Activated CD8-positive, alpha-beta memory T cell treated with anti-CD3 and anti-CD28 coated beads, Interleukin-2, amount 50 U/mL, for 48 hours (primary cell): Measurements from ENCODE around the gene CALD1.
"Not testable (repeated sequence)": the region's sequence is repeated elsewhere in the genome, so short reads cannot be mapped to it uniquely, and the experiment has no call there.

ENCODE experiments used
- DNase-seq: peaks from one replicate; pipeline ENCODE4 v3.0.0-alpha.2; 2020

Gene CALD1

GRCh38 chr7:134962270-134962780 lies 182.9 kb downstream of the CALD1 start:
- DNase-seq = no peak

- DNase-seq = no peak
Measured at GRCh38 chr7:134963036-134963435, 183.6 kb downstream of the CALD1 start.

- no peak for DNase-seq
Measured at GRCh38 chr7:134966691-134967090, 187.3 kb downstream of the CALD1 start.

GRCh38 chr7:134968110-134968509 lies 188.7 kb downstream of the CALD1 start:
- DNase-seq = no peak

- not testable (repeated sequence) for DNase-seq
Measured at GRCh38 chr7:134981645-134982044, 202.2 kb downstream of the CALD1 start.

- DNase-seq = no peak
Measured at GRCh38 chr7:134985894-134986362, 206.5 kb downstream of the CALD1 start.

GRCh38 chr7:134986363-134987251 lies 207.2 kb downstream of the CALD1 start, which contains the start of gene AGBL3:
AGBL3 (plus strand) TSS chr7:134986508; CDS start chr7:134987934, 1,426 bp downstream.
- peak; percentile 93 for DNase-seq

GRCh38 chr7:134988161-134988560 lies 208.7 kb downstream of the CALD1 start:
- DNase-seq = no peak

GRCh38 chr7:134991469-134992339 lies 212.3 kb downstream of the CALD1 start:
- no peak for DNase-seq

GRCh38 chr7:134992626-134993179 lies 213.3 kb downstream of the CALD1 start:
- peak; percentile 56 for DNase-seq

GRCh38 chr7:134993877-134994456 lies 214.5 kb downstream of the CALD1 start:
- no peak for DNase-seq

GRCh38 chr7:134995239-134996096 lies 216.0 kb downstream of the CALD1 start:
- DNase-seq = no peak

- DNase-seq = no peak
Measured at GRCh38 chr7:134996097-134996550, 216.7 kb downstream of the CALD1 start.

- no peak for DNase-seq
Measured at GRCh38 chr7:134997214-134997885, 217.9 kb downstream of the CALD1 start.

GRCh38 chr7:134999136-134999535 lies 219.7 kb downstream of the CALD1 start:
- DNase-seq = no peak

GRCh38 chr7:135001390-135002165 lies 222.1 kb downstream of the CALD1 start:
- DNase-seq = no peak

GRCh38 chr7:135012229-135012628 lies 232.8 kb downstream of the CALD1 start:
- no peak for DNase-seq
